ENCODE measurements around the gene MPG.

MPG gene

GRCh38 chr16:76535-77272 lies 1.3 kb upstream of the MPG start:
- DNase-seq (ENCODE audit: extremely low spot score): no peak
- POLR2A ChIA-PET: no interaction called here
- TF ChIP-seq, protein P1, sequence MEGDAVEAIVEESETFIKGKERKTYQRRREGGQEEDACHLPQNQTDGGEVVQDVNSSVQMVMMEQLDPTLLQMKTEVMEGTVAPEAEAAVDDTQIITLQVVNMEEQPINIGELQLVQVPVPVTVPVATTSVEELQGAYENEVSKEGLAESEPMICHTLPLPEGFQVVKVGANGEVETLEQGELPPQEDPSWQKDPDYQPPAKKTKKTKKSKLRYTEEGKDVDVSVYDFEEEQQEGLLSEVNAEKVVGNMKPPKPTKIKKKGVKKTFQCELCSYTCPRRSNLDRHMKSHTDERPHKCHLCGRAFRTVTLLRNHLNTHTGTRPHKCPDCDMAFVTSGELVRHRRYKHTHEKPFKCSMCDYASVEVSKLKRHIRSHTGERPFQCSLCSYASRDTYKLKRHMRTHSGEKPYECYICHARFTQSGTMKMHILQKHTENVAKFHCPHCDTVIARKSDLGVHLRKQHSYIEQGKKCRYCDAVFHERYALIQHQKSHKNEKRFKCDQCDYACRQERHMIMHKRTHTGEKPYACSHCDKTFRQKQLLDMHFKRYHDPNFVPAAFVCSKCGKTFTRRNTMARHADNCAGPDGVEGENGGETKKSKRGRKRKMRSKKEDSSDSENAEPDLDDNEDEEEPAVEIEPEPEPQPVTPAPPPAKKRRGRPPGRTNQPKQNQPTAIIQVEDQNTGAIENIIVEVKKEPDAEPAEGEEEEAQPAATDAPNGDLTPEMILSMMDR (IDR thresholded peaks at IDR 0.05; ENCODE audit: control extremely low read depth, extremely low read depth, low read depth, missing control alignments): no peak
- CTCF ChIA-PET: interaction anchor here (0.9 to 32.8 kb wide), 5 partner anchors 8 to 30 kb away, joined by 3 to 701 read pairs (median 5); no protein-coding TSS in a partner anchor

- peak; percentile 68 for DNase-seq (ENCODE audit: extremely low spot score)
- ChIA-PET CTCF (interaction anchor here (0.9 to 32.8 kb wide), 5 partner anchors 8 to 29 kb away, joined by 3 to 701 read pairs (median 5); no protein-coding TSS in a partner anchor), POLR2A (interaction anchor here (0.7 kb wide), 1 partner anchor 295 kb away, joined by 3 read pairs; no protein-coding TSS in a partner anchor)
- TF ChIP-seq, protein P1 (IDR thresholded peaks at IDR 0.05; ENCODE audit: control extremely low read depth, extremely low read depth, low read depth, missing control alignments): no peak
These were observed 685 bp upstream of the MPG start for GRCh38 chr16:77273-77806.

DNA sequence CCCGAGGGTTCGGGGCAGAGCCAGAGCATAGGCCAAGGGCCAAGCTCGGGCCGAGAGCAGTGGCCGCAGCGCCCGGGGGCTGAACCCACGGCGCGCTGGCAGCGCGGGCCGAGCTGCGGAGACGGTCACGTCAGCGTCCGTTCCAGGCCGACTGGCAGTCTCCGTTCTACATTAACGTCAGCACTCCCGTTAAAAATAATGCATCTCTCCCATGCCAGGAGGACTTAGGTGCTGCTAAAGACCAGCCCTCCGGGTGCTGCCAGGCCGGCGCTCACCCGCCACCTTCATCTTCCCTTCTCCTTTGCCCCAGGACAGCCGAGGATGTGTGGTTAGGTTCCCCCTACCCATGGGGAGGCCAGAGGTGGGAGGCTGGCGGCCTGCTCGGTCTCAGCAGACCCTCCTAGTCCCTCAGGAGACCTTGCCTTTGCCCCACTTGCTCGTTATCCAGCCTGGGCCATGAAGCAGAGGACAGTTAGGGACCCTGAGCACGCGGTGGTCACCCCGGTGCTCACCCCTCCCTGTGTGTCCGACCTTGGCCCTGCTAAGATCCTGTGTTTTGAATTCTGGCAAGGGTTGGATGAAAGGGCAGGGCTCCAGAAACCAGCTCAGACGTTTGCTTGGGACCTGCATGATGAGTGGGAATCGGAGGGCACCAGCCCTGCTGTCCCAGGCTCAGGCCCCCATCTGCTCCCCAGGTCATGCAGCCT lies 572 bp downstream of the MPG start:
- peak; percentile 62 for DNase-seq (ENCODE audit: extremely low spot score)
- ChIA-PET CTCF (interaction anchor here (1.6 to 32.8 kb wide), 3 partner anchors 9 to 13 kb away, joined by 5 to 701 read pairs (median 7); no protein-coding TSS in a partner anchor), POLR2A (no interaction called here)
- TF ChIP-seq, protein P1 (IDR thresholded peaks at IDR 0.05; ENCODE audit: control extremely low read depth, extremely low read depth, low read depth, missing control alignments): no peak

GRCh38 chr16:79151-80054 lies 1.4 kb downstream of the MPG start:
- CTCF ChIA-PET: interaction anchor here (1.6 to 32.8 kb wide), 3 partner anchors 9 to 14 kb away, joined by 5 to 701 read pairs (median 7); no protein-coding TSS in a partner anchor
- POLR2A ChIA-PET: no interaction called here
- TF ChIP-seq, protein P1 (IDR thresholded peaks at IDR 0.05; ENCODE audit: control extremely low read depth, extremely low read depth, low read depth, missing control alignments): no peak
- DNase-seq (ENCODE audit: extremely low spot score): no peak

- TF ChIP-seq, protein P1 (IDR thresholded peaks at IDR 0.05; ENCODE audit: control extremely low read depth, extremely low read depth, low read depth, missing control alignments): no peak
- CTCF ChIA-PET: interaction anchor here (18.3 to 32.8 kb wide), 2 partner anchors 7 to 12 kb away, joined by 701 read pairs; partner anchors contain the start of genes MPG and RHBDF1
- DNase-seq (ENCODE audit: extremely low spot score): no peak
- POLR2A ChIA-PET: no interaction called here
These were observed 5.1 kb downstream of the MPG start for GRCh38 chr16:83060-83603.

All from GM10248 (cell line).